Medulla oblongata (tissue), 1 donor: ENCODE data around the gene C6orf62.
"Not testable (repeated sequence)": the region's sequence is repeated elsewhere in the genome, so short reads cannot be mapped to it uniquely, and the experiment has no call there.

Source experiments
- DNase-seq: peaks from one replicate; pipeline ENCODE4 v3.0.0-alpha.2; 2015; ENCODE audit errors: extremely low spot score

C6orf62 gene

DNA sequence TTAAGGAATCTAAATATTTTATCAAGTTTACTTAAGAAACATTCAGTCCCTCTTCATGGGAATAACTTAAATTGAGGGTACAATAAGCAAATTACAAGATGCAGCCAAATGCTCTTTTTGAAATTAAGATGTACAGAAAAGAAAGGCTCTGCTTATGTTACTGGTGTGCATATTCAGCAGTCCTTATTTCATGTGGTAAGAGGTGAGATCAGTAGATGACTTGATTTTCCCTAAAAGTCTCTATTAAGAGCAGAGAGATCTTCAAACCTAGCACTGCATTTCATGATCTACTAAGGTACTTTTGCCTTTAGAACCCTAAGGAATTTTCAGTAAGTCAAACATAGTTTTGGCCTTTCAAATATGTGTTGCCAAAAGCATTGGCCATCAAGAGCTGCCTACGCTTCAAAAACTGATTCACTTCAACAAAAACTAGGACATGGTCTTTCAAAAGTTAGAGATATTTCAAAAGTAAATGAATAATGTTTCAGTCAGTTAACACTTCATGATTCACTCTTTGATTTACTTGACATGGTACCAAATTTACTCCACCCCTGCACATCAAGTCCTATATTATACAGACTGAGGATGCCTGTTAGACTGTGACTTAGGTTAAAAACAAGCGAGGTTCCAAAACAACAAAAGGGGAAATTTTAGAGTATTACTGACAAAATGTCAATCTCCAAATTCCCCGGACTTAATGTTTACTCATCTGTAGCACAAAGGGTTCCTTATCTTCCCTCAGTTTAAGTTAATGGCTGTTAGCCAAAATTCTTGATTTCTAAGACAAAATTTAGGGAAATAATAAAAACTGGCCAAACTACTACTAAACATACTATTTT, 19.2 kb downstream of the C6orf62 start:
- DNase-seq = no peak

DNA sequence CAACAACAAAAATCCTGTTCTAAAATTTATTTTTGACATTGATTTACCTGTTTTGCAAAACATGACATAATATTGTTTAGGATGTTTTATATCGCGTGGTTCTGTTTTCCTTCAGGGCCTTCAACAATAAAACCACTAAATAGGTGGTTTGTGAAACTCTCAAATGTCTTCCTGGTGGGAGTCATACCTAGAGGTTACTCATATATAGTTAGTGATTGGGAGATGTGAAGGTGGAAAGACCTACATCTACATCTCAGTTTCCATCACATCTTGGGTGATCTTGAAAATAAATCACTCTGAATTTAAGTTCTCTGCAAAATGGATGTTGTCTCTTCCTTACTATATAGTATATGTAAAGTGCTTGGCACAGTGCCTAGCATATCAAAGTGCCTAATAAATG, 22.9 kb downstream of the C6orf62 start:
- no peak for DNase-seq

GRCh38 chr6:24695635-24696034, 23.3 kb downstream of the C6orf62 start:
- DNase-seq = peak; percentile 52

GRCh38 chr6:24694198-24694597, 24.8 kb downstream of the C6orf62 start:
- DNase-seq = no peak

GRCh38 chr6:24692848-24693592, 25.9 kb downstream of the C6orf62 start:
- DNase-seq = no peak

- DNase-seq = no peak
Observed at GRCh38 chr6:24692415-24692814, 26.5 kb downstream of the C6orf62 start.

GRCh38 chr6:24692003-24692402, 27.0 kb downstream of the C6orf62 start:
- DNase-seq = no peak

GRCh38 chr6:24691550-24691949, 27.4 kb downstream of the C6orf62 start:
- no peak for DNase-seq

GRCh38 chr6:24690593-24690992, 28.4 kb downstream of the C6orf62 start:
- DNase-seq = no peak

GRCh38 chr6:24689964-24690363, 29.0 kb downstream of the C6orf62 start:
- DNase-seq = no peak

- DNase-seq = no peak
Observed at GRCh38 chr6:24686946-24687345, 32.0 kb downstream of the C6orf62 start.

DNA sequence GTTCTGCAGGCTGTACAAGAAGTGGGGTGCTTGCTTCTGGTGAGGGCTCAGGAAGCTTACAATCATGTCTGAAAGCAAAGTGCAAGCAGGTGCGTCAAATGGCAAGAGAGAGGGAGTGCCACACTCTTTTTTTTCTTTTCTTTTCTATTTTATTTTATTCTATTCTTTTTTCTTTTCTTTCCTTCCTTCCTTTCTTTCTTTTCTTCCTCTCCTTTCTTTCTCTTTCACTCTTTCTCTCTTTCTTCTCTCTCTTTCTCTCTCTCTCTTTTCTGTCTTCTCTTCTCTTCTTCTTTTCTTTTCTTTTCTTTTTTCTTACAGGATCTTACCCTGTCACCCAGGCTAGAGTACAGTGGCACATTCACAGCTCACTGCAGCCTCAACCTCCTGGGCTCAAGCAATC, 32.5 kb downstream of the C6orf62 start:
- no peak for DNase-seq

- DNase-seq = no peak
Observed at GRCh38 chr6:24683297-24684296, 35.4 kb downstream of the C6orf62 start.

GRCh38 chr6:24680582-24680981, 38.4 kb downstream of the C6orf62 start:
- no peak for DNase-seq

DNA sequence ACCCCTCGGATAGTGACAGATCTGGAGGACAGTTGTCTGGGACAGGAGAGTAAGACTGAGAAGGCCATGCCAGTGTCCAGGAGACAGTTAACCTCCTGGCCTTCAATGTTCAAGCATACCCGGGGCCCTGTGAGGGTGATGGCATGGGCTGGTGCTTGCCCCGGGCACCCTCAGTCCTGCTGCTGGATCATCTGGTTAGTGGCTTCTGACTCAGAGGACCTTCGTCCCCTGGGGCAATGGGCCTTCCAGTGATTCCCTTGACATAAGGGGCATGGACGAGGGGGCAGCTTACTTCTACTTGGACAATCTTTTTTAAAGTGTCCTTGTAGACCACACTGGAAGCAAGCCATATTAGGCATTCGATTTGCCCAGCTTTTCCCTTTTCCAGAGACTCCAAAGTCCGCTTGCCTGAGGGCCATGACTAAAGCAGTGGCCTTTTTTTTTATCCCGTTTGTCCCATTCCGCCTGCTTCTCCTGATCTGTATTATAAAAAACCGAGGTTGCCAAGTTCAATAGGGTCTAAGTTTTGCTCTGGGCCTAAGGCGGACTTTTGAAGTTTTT, 40.1 kb downstream of the C6orf62 start:
- DNase-seq = not testable (repeated sequence)

- DNase-seq = no peak
Observed at GRCh38 chr6:24673625-24674024, 45.3 kb downstream of the C6orf62 start.

DNA sequence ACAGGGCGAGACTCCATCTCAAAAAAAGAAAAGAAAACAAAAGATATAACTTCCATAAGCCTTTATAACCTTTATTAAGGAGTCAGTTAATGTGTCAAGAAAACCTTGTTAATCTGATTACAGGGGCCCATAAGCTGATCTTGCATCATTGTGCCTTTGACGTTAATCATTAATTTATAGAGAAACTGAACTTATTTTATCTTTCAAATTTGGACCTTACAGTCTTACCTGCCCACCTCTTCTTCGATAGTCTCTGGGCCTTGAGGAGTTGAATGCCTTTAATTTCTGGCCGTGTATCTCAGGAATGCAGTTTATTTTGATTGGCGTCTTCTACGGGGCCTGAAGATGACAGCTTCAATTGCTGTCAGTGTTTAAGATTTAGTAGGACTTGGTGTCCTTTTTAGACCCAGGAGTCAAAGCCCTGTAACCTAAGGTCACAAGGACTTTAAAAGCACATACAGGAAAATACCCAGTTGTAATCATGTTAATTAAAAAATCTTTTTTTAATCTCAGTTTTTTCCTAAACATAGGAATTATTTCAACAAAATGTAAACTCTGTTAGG, 46.3 kb downstream of the C6orf62 start:
- no peak for DNase-seq

GRCh38 chr6:24671077-24671476, 47.9 kb downstream of the C6orf62 start:
- DNase-seq = not testable (repeated sequence)

DNA sequence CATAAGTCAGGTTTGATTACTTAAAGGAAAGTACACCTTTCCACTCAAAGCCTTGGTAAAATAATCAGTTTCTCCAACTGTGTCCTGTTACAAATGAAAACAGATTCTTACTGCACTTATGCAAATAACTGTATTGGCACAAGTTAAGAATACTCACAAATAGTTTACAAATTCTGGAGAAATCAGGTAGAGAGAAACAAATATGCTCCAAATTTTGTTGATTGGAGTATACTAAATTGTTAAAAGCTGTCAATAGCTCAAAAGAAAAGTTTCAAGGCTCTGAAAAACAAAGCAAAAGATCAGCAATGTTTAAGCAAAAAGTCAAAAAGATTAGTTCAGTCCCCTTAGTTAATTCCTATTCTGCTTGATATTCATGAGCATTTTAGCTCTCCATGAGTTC, 48.5 kb downstream of the C6orf62 start:
- not testable (repeated sequence) for DNase-seq

GRCh38 chr6:24668997-24669361, 50.0 kb downstream of the C6orf62 start:
- no peak for DNase-seq
